NCI-H1105 (cell line): ENCODE data around the gene CHMP2A.
"Not testable (repeated sequence)": the region's sequence is repeated elsewhere in the genome, so short reads cannot be mapped to it uniquely, and the experiment has no call there.

Experiments
- DNase-seq: peaks from one replicate; lab custom pipeline; 2025; lab: John Stamatoyannopoulos, UW

Gene CHMP2A

GRCh38 chr19:58555369-58555885 lies 522 bp upstream of the CHMP2A start:
- no peak for DNase-seq

- DNase-seq = no peak
Observed at GRCh38 chr19:58553799-58554493, 959 bp downstream of the CHMP2A start.

GRCh38 chr19:58552655-58553054 lies 2.2 kb downstream of the CHMP2A start:
- no peak for DNase-seq

- DNase-seq = no peak
Observed at GRCh38 chr19:58551577-58552471, 3.1 kb downstream of the CHMP2A start.

GRCh38 chr19:58551123-58551497 lies 3.8 kb downstream of the CHMP2A start:
- DNase-seq = no peak

- DNase-seq = no peak
Observed at GRCh38 chr19:58550362-58551122, 4.4 kb downstream of the CHMP2A start.

- DNase-seq = no peak
Observed at GRCh38 chr19:58549664-58550361, 5.1 kb downstream of the CHMP2A start.

GRCh38 chr19:58548859-58549663 lies 5.8 kb downstream of the CHMP2A start:
- no peak for DNase-seq

- no peak for DNase-seq
Observed at GRCh38 chr19:58547323-58548312, 7.3 kb downstream of the CHMP2A start.

GRCh38 chr19:58546019-58546530 lies 8.8 kb downstream of the CHMP2A start:
- DNase-seq = no peak

- DNase-seq = no peak
Observed at GRCh38 chr19:58545286-58546018, 9.5 kb downstream of the CHMP2A start.

GRCh38 chr19:58544591-58545285 lies 10.2 kb downstream of the CHMP2A start:
- DNase-seq = no peak

- no peak for DNase-seq
Observed at GRCh38 chr19:58543826-58544590, 10.9 kb downstream of the CHMP2A start, which contains the start of gene TRIM28. Gene TRIM28, plus strand, starts transcription at chr19:58544064. Its CDS starts 694 bp downstream, at chr19:58544758.

GRCh38 chr19:58542641-58543372 lies 12.1 kb downstream of the CHMP2A start:
- not testable (repeated sequence) for DNase-seq

GRCh38 chr19:58539169-58539559 lies 15.7 kb downstream of the CHMP2A start:
- DNase-seq = not testable (repeated sequence)
